Astrocyte of the cerebellum (primary cell): ENCODE data around the gene BDKRB1.

Experiments used
- DNase-seq: peaks from one replicate; pipeline ENCODE4 v3.0.0-alpha.2; 2011; ENCODE audit warnings: low read depth
- H3K4me3 ChIP-seq: 2 replicates; pipeline ENCODE4 v1.5.1; 2011; ENCODE audit warnings: mild to moderate bottlenecking, low read depth, low read length, moderate library complexity
- in situ Hi-C: cut with HindIII; loops from 2 replicates; pipeline ENCODE4 v1.10.0; 2017; ENCODE audit warnings: low sequenced_read_pairs
- TF ChIP-seq, protein P1 (sequence below): IDR thresholded peaks from 2 replicates; pipeline ENCODE4 v1.5.1; 2012; ENCODE audit warnings: low read length, low read depth, moderate library complexity, mild to moderate bottlenecking; ENCODE audit errors: missing control alignments

Gene BDKRB1

DNA sequence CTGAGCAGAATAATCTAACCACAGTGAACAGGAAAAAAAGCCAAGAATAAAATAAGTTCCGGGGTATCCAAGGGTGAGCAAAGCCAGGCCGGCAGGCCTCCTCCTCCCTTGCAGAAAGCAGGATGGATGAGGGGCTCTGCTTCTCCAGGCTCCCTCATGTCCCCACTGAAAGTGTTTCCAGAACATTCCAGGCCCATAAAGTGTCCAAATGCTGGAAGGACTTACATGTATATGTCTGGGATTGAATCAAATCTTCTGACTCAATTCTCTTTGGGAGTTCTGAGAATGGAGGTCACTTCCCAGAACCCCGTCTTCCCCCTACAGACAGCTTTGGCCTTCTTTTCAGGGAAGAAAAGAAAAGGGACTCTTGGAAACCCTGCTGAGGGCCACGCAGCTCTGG is 25.0 kb upstream of the BDKRB1 start:
- DNase-seq, result no peak
- TF ChIP-seq, protein P1, sequence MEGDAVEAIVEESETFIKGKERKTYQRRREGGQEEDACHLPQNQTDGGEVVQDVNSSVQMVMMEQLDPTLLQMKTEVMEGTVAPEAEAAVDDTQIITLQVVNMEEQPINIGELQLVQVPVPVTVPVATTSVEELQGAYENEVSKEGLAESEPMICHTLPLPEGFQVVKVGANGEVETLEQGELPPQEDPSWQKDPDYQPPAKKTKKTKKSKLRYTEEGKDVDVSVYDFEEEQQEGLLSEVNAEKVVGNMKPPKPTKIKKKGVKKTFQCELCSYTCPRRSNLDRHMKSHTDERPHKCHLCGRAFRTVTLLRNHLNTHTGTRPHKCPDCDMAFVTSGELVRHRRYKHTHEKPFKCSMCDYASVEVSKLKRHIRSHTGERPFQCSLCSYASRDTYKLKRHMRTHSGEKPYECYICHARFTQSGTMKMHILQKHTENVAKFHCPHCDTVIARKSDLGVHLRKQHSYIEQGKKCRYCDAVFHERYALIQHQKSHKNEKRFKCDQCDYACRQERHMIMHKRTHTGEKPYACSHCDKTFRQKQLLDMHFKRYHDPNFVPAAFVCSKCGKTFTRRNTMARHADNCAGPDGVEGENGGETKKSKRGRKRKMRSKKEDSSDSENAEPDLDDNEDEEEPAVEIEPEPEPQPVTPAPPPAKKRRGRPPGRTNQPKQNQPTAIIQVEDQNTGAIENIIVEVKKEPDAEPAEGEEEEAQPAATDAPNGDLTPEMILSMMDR, result no peak
- no peak overlapping the region for H3K4me3 ChIP-seq
- in situ Hi-C loops, result no loop called here

DNA sequence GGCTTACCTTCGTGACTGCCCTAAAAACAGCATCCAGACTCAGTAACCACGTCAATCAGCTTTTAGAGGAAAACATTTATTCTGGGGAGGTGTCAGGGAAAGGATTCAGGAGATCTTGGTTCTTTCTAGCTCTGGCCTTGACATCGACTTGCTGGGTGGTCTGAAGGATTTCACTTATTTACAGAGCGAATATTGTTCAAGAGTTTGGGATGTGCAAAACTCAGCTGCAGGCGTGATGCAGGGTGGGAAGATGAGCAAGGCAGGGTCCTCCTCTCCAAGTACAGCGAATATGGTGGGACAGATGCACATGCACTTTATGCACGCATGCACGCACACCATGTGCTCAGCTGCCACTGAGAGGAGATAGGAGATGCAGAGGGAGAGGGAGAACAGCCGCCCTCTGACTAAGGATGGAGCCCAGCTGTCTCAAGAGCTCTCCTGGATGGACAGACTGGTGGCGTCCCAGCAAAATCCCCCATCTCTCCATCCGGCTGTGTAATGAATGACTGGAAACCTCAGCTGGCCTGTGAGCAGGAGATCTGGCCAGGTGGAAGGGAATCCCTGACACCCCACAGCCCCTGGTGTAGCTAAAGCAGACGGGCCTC is 24.4 kb upstream of the BDKRB1 start:
- in situ Hi-C loops, result no loop called here
- TF ChIP-seq, protein P1, result no peak
- no peak overlapping the region for H3K4me3 ChIP-seq
- no peak for DNase-seq

DNA sequence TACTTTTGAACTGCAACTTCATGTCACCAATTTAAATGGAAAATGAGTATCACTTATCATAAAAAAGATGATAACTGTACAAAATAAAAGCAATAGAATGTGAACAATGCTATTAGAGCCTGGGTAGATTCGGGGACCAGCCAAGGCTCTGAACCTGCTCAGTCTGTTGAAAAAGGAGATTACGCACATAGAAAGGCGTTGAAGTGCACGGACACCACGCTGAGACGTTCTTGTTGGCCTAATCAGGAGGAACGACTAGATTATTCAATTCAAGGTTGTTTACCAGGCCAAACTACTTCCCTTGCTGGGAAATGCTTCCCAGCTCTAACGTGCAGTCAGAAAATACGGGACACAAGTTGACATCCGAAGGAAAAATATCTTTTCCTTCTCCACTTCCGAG is 23.5 kb upstream of the BDKRB1 start:
- TF ChIP-seq, protein P1, result no peak
- no peak overlapping the region for H3K4me3 ChIP-seq
- no peak for DNase-seq
- in situ Hi-C loops, result no loop called here

DNA sequence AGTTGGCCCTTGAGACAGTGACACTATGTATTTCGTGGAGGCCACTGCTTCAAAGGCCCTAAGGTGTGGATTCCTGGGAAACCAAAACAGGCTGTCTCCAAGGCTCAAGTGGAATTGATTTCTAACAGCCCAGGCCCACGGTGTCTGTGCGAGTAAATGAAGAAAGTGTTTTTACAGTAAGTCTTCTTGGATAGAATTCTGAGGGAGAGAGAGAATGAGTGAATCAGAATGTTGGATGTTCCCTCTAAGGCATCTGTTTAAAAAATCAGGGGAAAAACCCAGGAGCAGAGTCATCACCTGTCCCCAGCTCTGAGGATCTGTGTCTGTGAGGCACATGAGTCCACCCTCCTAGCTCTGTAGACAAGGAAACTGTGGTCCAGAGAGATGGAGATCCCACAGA is 22.3 kb upstream of the BDKRB1 start:
- DNase-seq, result no peak
- TF ChIP-seq, protein P1, result no peak
- in situ Hi-C loops, result no loop called here
- H3K4me3 ChIP-seq, result no peak overlapping the region

DNA sequence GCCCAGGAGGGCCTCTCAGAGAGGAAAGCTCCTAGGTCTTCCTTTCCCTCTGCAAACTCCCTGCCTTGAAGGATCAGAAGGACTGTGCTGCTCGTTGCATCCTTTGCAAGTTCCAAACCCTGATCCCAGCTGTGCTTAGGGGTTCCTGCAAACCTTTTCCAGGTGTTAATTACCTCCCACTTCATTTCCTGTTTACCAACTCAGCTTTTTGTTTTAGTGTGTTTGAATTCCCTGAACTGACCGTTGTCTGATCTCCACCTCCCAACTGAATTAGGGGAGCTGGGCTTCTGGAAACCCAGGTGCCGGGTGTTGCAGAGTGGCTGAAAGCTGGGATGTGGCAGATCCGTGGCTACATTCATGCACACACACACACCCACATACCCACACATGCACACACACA is 20.6 kb upstream of the BDKRB1 start:
- no peak for DNase-seq
- no peak overlapping the region for H3K4me3 ChIP-seq
- in situ Hi-C loops, result no loop called here
- TF ChIP-seq, protein P1, result no peak

DNA sequence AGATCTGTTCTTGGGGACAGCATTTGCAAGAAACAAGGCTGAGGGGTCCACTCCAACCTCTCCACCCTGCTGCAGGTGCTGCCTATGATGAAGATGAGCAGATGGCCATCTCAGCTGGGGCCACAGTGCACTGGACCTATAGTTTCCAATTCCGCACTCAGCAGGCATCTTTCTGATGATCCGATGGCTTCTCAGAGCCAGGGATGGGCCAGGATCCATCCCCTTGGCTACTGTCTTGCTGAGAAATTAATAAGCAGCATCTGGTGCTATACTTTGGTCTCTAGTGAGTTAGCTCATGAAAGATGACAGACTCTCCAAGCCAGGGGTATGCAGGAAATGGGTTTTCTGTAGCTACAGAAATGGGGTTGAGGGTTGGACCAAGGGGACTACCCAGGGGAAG is 18.4 kb upstream of the BDKRB1 start:
- in situ Hi-C loops, result no loop called here
- no peak for DNase-seq
- TF ChIP-seq, protein P1, result no peak
- H3K4me3 ChIP-seq, result no peak overlapping the region
